Esophagus squamous epithelium (tissue), 4 donors: ENCODE data around the gene CNTN1.

Experiments used
- CTCF ChIP-seq, 6 experiments: fragments of 450-650 bp in 4 of 6; fragments of 200-600 bp in 2 of 6; sonication (generic) in 2 of 6; IDR thresholded peaks; one replicate each; pipeline ENCODE4 v1.5.1; 2016 to 2019; ENCODE audit warnings: antibody characterized with exemption in 6 of 6, mild to moderate bottlenecking in 4 of 6, moderate library complexity in 4 of 6
- POLR2A ChIP-seq, 4 donors: fragments of 450-650 bp; IDR thresholded peaks; one replicate each; pipeline ENCODE4 v1.6.1; 2017; ENCODE audit warnings: antibody characterized with exemption in 4 of 4, mild to moderate bottlenecking in 4 of 4, moderate library complexity in 3 of 4

GRCh38 chr12:40691913-40692764 lies at the start of gene CNTN1:
- TF ChIP-seq CTCF (IDR thresholded peaks at IDR 0.05) (no peak), POLR2A (IDR thresholded peaks at IDR 0.05) (no peak)
